Panc1 (cell line): ENCODE results near the gene CYP11A1.

ENCODE experiments used
- CTCF ChIP-seq: fragments of 450-650 bp; IDR thresholded peaks from 2 replicates; pipeline ENCODE4 v1.5.1; 2017; ENCODE audit warnings: mild to moderate bottlenecking
- POLR2AphosphoS5 ChIP-seq: IDR thresholded peaks from 2 replicates; pipeline ENCODE4 v1.6.1; 2012; ENCODE audit warnings: mild to moderate bottlenecking, low read depth, low read length, moderate library complexity
- REST ChIP-seq, 2 experiments: IDR thresholded peaks; 2 replicates each; pipeline ENCODE4 v1.6.1; 2011 to 2012; ENCODE audit warnings: low read depth in 2 of 2, control low read depth in 1 of 2, low read length in 1 of 2, mild to moderate bottlenecking in 1 of 2, moderate library complexity in 1 of 2; ENCODE audit not compliant: insufficient read depth in 1 of 2

- no peak for TF ChIP-seq CTCF
- no peak for TF ChIP-seq POLR2AphosphoS5
- no peak for TF ChIP-seq REST (IDR thresholded peaks at IDR 0.05; ENCODE audit: insufficient read depth in 1 of 2, low read depth in 2 of 2, low read length in 1 of 2)
Measured at GRCh38 chr15:74393423-74393822, 26.0 kb upstream of the CYP11A1 start.
